IMR-90 (cell line): ENCODE data around the gene CPA4. TPM values are rescaled to one million over a fixed set of nuclear protein-coding genes. Genes with fewer than 3 reads are reported as not detected.
A peak's percentile ranks its signal among the peaks of the same experiment; 100 is the strongest.

Source experiments
- ATAC-seq: fragments of 200-7000 bp; cut with Tn5 transposase; 2 replicates; pipeline ENCODE4 v1.9.1; 2020; ENCODE audit warnings: low read depth, mild to moderate bottlenecking, moderate library complexity
- BruUV-seq: library from RNA; stranded (reverse); fragments of 400-500 nt; replicated peaks from 2 replicates; lab custom pipeline; 2021; lab: Mats Ljungman, UMichigan
- CTCF ChIA-PET: fragments of 300-600 bp; formaldehyde crosslinking; extraction: SDS; loops from one replicate; lab custom pipeline; 2021; ENCODE audit warnings: antibody characterized with exemption; lab: Yijun Ruan, JAX
- POLR2A ChIA-PET: fragments of 300-600 bp; sonication (Branson Sonifier 250); formaldehyde crosslinking; loops from one replicate; lab custom pipeline; 2022; ENCODE audit warnings: antibody characterized with exemption; ENCODE audit not compliant: unreplicated experiment; lab: Charles Lee
- DNase-seq: peaks from one replicate; pipeline ENCODE4 v3.0.0; 2013
- H2AFZ ChIP-seq: replicated peaks from 2 replicates; pipeline ENCODE3; 2013; ENCODE audit warnings: low read length, mild to moderate bottlenecking; ENCODE audit not compliant: poor library complexity
- H2AK5ac ChIP-seq: 2 replicates; pipeline ENCODE4 v1.6.1; 2013; ENCODE audit warnings: low read depth, low read length, inconsistent platforms
- H2AK9ac ChIP-seq: replicated peaks from 2 replicates; pipeline ENCODE3; 2013; ENCODE audit warnings: mild to moderate bottlenecking, low read depth, low read length, moderate library complexity; ENCODE audit not compliant: poor library complexity
- H2BK120ac ChIP-seq: 2 replicates; pipeline ENCODE4 v1.6.1; 2013; ENCODE audit warnings: low read depth, low read length, inconsistent platforms
- H2BK15ac ChIP-seq: 3 replicates; pipeline ENCODE4 v1.6.1; 2013; ENCODE audit warnings: low read depth, low read length, inconsistent platforms
- H2BK20ac ChIP-seq: 2 replicates; pipeline ENCODE4 v1.6.1; 2013; ENCODE audit warnings: low read depth, mild to moderate bottlenecking, inconsistent platforms, low read length, moderate library complexity
- H2BK5ac ChIP-seq: 2 replicates; pipeline ENCODE4 v1.6.1; 2013; ENCODE audit warnings: mild to moderate bottlenecking, low read depth, low read length, inconsistent platforms; ENCODE audit not compliant: poor library complexity, severe bottlenecking
- H3K14ac ChIP-seq: replicated peaks from 2 replicates; pipeline ENCODE4 v1.6.1; 2013; ENCODE audit warnings: low read depth, low read length, inconsistent platforms
- H3K18ac ChIP-seq: 2 replicates; pipeline ENCODE4 v1.6.1; 2013; ENCODE audit warnings: low read depth, low read length, control low read depth
- H3K23ac ChIP-seq: 2 replicates; pipeline ENCODE4 v1.6.1; 2013; ENCODE audit warnings: low read depth, low read length, inconsistent platforms
- H3K27ac ChIP-seq: 2 replicates; pipeline ENCODE4 v1.5.1; 2013; ENCODE audit warnings: mild to moderate bottlenecking, control low read depth, low read length; ENCODE audit not compliant: insufficient read depth
- H3K27me3 ChIP-seq: 2 replicates; pipeline ENCODE4 v1.6.1; 2013; ENCODE audit warnings: low read length; ENCODE audit not compliant: control insufficient read depth, insufficient read depth
- H3K36me3 ChIP-seq: 2 replicates; pipeline ENCODE4 v1.6.1; 2013; ENCODE audit warnings: low read length, mixed read lengths; ENCODE audit not compliant: control insufficient read depth, insufficient read depth
- H3K4ac ChIP-seq: 2 replicates; pipeline ENCODE4 v1.6.1; 2013; ENCODE audit warnings: low read depth, low read length, inconsistent platforms
- H3K4me1 ChIP-seq: 2 replicates; pipeline ENCODE4 v1.6.1; 2013; ENCODE audit warnings: low read length, mixed read lengths; ENCODE audit not compliant: control insufficient read depth, insufficient read depth
- H3K4me2 ChIP-seq: 2 replicates; pipeline ENCODE4 v1.6.1; 2013; ENCODE audit warnings: low read depth, mild to moderate bottlenecking, control low read depth, low read length, moderate library complexity
- H3K4me3 ChIP-seq: 2 replicates; pipeline ENCODE4 v1.5.1; 2013; ENCODE audit warnings: low read depth, mild to moderate bottlenecking, control low read depth, low read length, moderate library complexity; ENCODE audit not compliant: insufficient read depth
- H3K56ac ChIP-seq: 2 replicates; pipeline ENCODE4 v1.6.1; 2013; ENCODE audit warnings: low read length, inconsistent platforms; ENCODE audit not compliant: insufficient read depth; ENCODE audit errors: extremely low read depth
- H3K79me1 ChIP-seq, 2 experiments: 2 replicates each; pipeline ENCODE4 v1.6.1; 2013; ENCODE audit warnings: low read length in 2 of 2, inconsistent platforms in 1 of 2, low read depth in 1 of 2
- H3K9ac ChIP-seq: 2 replicates; pipeline ENCODE4 v1.6.1; 2013; ENCODE audit warnings: low read depth, low read length, control low read depth
- H3K9me1 ChIP-seq: 2 replicates; pipeline ENCODE4 v1.6.1; 2013; ENCODE audit warnings: low read length, inconsistent platforms; ENCODE audit not compliant: insufficient read depth
- H3K9me3 ChIP-seq: 2 replicates; pipeline ENCODE4 v1.6.1; 2013; ENCODE audit warnings: low read length; ENCODE audit not compliant: control insufficient read depth, insufficient read depth
- H4K20me1 ChIP-seq: 2 replicates; pipeline ENCODE4 v1.6.1; 2013; ENCODE audit warnings: low read length, inconsistent platforms; ENCODE audit not compliant: insufficient read depth
- H4K5ac ChIP-seq: 2 replicates; pipeline ENCODE4 v1.6.1; 2013; ENCODE audit warnings: mild to moderate bottlenecking, low read depth, low read length, control low read depth
- H4K8ac ChIP-seq, 2 experiments: 2 replicates each; pipeline ENCODE4 v1.6.1; 2013; ENCODE audit warnings: low read depth in 2 of 2, low read length in 2 of 2, control low read depth in 1 of 2, inconsistent platforms in 1 of 2
- H4K91ac ChIP-seq: 2 replicates; pipeline ENCODE4 v1.6.1; 2013; ENCODE audit warnings: low read depth, low read length, inconsistent platforms; ENCODE audit not compliant: insufficient read depth
- CHD1 ChIP-seq: IDR thresholded peaks from 2 replicates; pipeline ENCODE4 v1.6.1; 2012; ENCODE audit warnings: low read depth, low read length, improper control_type of control experiment
- CTCF ChIP-seq: conservative IDR thresholded peaks from 2 replicates; pipeline ENCODE4 v1.5.1; 2012; ENCODE audit warnings: mild to moderate bottlenecking, low read depth, low read length, improper control_type of control experiment
- MAFK ChIP-seq: IDR thresholded peaks from 2 replicates; pipeline ENCODE4 v1.6.1; 2012; ENCODE audit warnings: low read depth, low read length, improper control_type of control experiment
- NFE2L2 ChIP-seq: fragments of 150-350 bp; IDR thresholded peaks from 2 replicates; pipeline ENCODE4 v1.6.1; 2016; ENCODE audit warnings: low read depth, mild to moderate bottlenecking, low read length
- RAD21 ChIP-seq: IDR thresholded peaks from 2 replicates; pipeline ENCODE4 v1.6.1; 2012; ENCODE audit warnings: low read length, improper control_type of control experiment
- RCOR1 ChIP-seq: IDR thresholded peaks from 2 replicates; pipeline ENCODE4 v1.6.1; 2012; ENCODE audit warnings: mild to moderate bottlenecking, low read length, improper control_type of control experiment; ENCODE audit not compliant: insufficient replicate concordance
- WGBS, 2 experiments: methylation state at CpG; one replicate each; pipeline versions ENCODE4 v1.1.5 to v1.1.7; 2013; ENCODE audit warnings: missing lambda C conversion rate in 2 of 2; ENCODE audit not compliant: insufficient read length in 1 of 2; ENCODE audit errors: extremely low coverage in 2 of 2; 5-methylcytosine and 5-hydroxymethylcytosine counted together
- dilution Hi-C: fragments of 300-500 bp; cut with HindIII; formaldehyde crosslinking; loops from one replicate; pipeline ENCODE4 v1.14.3; 2018; ENCODE audit warnings: low sequenced_read_pairs; ENCODE audit not compliant: unreplicated experiment
- in situ Hi-C: fragments of 300-500 bp; cut with MboI; formaldehyde crosslinking; loops from 3 replicates; pipeline ENCODE4 v1.14.3; 2019; ENCODE audit warnings: low sequenced_read_pairs, inconsistent platforms, mixed read lengths
- intact Hi-C: fragments of 100-400 bp; cut with micrococcal nuclease; formaldehyde crosslinking; loops from 2 replicates; pipeline ENCODE4 v1.10.0; 2022
- polyA plus RNA-seq, 3 experiments: library from polyadenylated mRNA; depleted of rRNA; stranded (reverse); fragments of >200 nt; gene quantifications; 2 replicates each; pipeline ENCODE4 v1.2.3, GENCODE V29; 2012; ENCODE audit warnings: low replicate concordance in 1 of 3
- total RNA-seq: library from RNA; depleted of rRNA; stranded (reverse); fragments of >200 nt; gene quantifications from 2 replicates; pipeline ENCODE4 v1.2.3, GENCODE V29; 2012
- TF ChIP-seq, protein P1 (sequence below): fragments of 150-350 bp; IDR thresholded peaks from 2 replicates; pipeline ENCODE4 v1.6.1; 2016; ENCODE audit warnings: low read depth, mild to moderate bottlenecking, low read length, moderate library complexity, borderline replicate concordance

The CPA4 gene
- total and polyA plus RNA-seq, 2 of the 4 experiments (the other 2 are of a cell fraction): 316 to 365 TPM

DNA sequence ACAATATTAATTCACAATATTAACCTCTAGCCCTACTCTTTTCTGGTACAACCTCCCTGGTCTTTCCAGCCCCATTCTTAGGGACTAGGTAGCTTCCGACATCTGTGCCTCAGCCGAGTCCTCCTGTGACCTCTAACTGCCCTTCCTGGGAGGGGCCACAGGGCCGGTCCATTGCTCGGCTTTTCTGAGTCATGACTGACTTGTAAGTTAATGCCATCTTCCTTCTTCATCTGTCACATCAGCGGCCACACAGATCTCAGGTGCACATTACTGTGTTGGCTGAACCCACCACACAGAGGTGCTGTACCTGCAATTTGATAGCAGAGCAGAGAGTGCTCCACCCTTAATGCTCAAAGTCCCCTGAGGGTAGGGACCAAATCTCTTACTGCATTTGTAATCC, 4.1 kb upstream of the CPA4 start:
- H3K79me1 ChIP-seq: peaks cover 3 to 10% of the 10 kb centered on the region in 2 experiments; a peak in 2 of 4 replicates
- in situ Hi-C loops (no loop called here), intact Hi-C loops (no loop called here), dilution Hi-C loops (no loop called here)
- peak overlapping the region; percentile 81; the same call in 2 of the 3 replicates for H2BK15ac ChIP-seq
- no peak overlapping the region; a peak in 1 of 4 replicates for H4K8ac ChIP-seq
- no peak for ATAC-seq
- H3K56ac ChIP-seq: no peak overlapping the region
- peak overlapping the region; percentile 68; the same call in 1 of the 2 replicates for H2BK20ac ChIP-seq
- H2BK120ac ChIP-seq: peak overlapping the region; percentile 6; the same call in 1 of the 2 replicates
- no peak overlapping the region for H3K23ac ChIP-seq
- H4K91ac ChIP-seq: no peak overlapping the region
- peak overlapping the region; percentile 62 for H2AK9ac ChIP-seq
- H4K5ac ChIP-seq: peak overlapping the region; percentile 13; the same call in 1 of the 2 replicates
- WGBS, 2 experiments: 67% methylated on average over 4 of the region's 5 CpGs; no CpG with 5 or more reads in 1 of the 2 experiments
- H3K4me2 ChIP-seq: no peak overlapping the region
- H2AFZ ChIP-seq: no peak overlapping the region
- H3K9ac ChIP-seq: no peak overlapping the region
- H4K20me1 ChIP-seq: no peaks in the 10 kb centered on the region
- BruUV-seq: no TSS peak
- TF ChIP-seq, protein P1, sequence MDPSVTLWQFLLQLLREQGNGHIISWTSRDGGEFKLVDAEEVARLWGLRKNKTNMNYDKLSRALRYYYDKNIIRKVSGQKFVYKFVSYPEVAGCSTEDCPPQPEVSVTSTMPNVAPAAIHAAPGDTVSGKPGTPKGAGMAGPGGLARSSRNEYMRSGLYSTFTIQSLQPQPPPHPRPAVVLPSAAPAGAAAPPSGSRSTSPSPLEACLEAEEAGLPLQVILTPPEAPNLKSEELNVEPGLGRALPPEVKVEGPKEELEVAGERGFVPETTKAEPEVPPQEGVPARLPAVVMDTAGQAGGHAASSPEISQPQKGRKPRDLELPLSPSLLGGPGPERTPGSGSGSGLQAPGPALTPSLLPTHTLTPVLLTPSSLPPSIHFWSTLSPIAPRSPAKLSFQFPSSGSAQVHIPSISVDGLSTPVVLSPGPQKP: no peak
- TF ChIP-seq CTCF (no peak), RCOR1 (no peak), CHD1 (no peak), RAD21 (no peak), NFE2L2 (no peak), MAFK (no peak)
- H3K4me3 ChIP-seq: no peak overlapping the region
- H3K27ac ChIP-seq: no peak overlapping the region
- POLR2A ChIA-PET: no interaction called here
- H3K14ac ChIP-seq: no peak overlapping the region; the same call in 1 of the 2 replicates
- H3K9me1 ChIP-seq: peaks cover 18% of the 10 kb centered on the region
- H2BK5ac ChIP-seq: no peak overlapping the region
- H3K9me3 ChIP-seq: no peaks in the 10 kb centered on the region
- no peak overlapping the region for H3K18ac ChIP-seq
- DNase-seq: no peak
- H3K27me3 ChIP-seq: no peaks in the 10 kb centered on the region
- no peaks in the 10 kb centered on the region for H3K36me3 ChIP-seq
- peaks cover 12% of the 10 kb centered on the region for H3K4me1 ChIP-seq
- peak overlapping the region; percentile 58 for H3K4ac ChIP-seq
- H2AK5ac ChIP-seq: peak overlapping the region; percentile 70
- CTCF ChIA-PET: no interaction called here
